Measurements from ENCODE around the gene DCLRE1B.

The DCLRE1B gene

GRCh38 chr1:113963281-113963906 is 58.3 kb downstream of the DCLRE1B start:
- peak; percentile 44 for TF ChIP-seq CTCF (IDR thresholded peaks at IDR 0.05; ENCODE audit: low read length)
- TF ChIP-seq EZH2 (IDR thresholded peaks at IDR 0.05; ENCODE audit: borderline replicate concordance, low read length): no peak
- Histone ChIP-seq H3K27me3 (ENCODE audit: insufficient read depth, low read length) (no peaks in the 10 kb centered on the region), H3K9ac (ENCODE audit: low read length) (no peak overlapping the region), H3K9me3 (ENCODE audit: low read length) (no peaks in the 10 kb centered on the region), H3K4me1 (ENCODE audit: insufficient read depth, low read length, severe bottlenecking) (no peaks in the 10 kb centered on the region), H2AFZ (ENCODE audit: low read length) (no peak overlapping the region), H3K79me2 (ENCODE audit: insufficient read depth, low read length) (no peaks in the 10 kb centered on the region), H3K4me2 (ENCODE audit: low read length) (no peak overlapping the region), H4K20me1 (ENCODE audit: insufficient read depth, low read length) (no peaks in the 10 kb centered on the region), H3K27ac (ENCODE audit: low read depth, low read length, poor library complexity, severe bottlenecking) (no peak overlapping the region), H3K4me3 (ENCODE audit: low read depth, low read length, poor library complexity, severe bottlenecking) (no peak overlapping the region), H3K9me2 (ENCODE audit: low read depth, low read length) (no peaks in the 10 kb centered on the region), H3F3A (ENCODE audit: insufficient read depth, low read length) (no peaks in the 10 kb centered on the region), H3K36me3 (ENCODE audit: insufficient read depth, low read length) (peaks cover 89% of the 10 kb centered on the region)
